GM21367 (cell line): ENCODE data around the gene MAG.

ENCODE experiments used
- ATAC-seq: cut with Tn5 transposase; IDR thresholded peaks from one replicate; pipeline ENCODE4 v1.9.1; 2021; ENCODE audit not compliant: unreplicated experiment

Gene MAG

DNA sequence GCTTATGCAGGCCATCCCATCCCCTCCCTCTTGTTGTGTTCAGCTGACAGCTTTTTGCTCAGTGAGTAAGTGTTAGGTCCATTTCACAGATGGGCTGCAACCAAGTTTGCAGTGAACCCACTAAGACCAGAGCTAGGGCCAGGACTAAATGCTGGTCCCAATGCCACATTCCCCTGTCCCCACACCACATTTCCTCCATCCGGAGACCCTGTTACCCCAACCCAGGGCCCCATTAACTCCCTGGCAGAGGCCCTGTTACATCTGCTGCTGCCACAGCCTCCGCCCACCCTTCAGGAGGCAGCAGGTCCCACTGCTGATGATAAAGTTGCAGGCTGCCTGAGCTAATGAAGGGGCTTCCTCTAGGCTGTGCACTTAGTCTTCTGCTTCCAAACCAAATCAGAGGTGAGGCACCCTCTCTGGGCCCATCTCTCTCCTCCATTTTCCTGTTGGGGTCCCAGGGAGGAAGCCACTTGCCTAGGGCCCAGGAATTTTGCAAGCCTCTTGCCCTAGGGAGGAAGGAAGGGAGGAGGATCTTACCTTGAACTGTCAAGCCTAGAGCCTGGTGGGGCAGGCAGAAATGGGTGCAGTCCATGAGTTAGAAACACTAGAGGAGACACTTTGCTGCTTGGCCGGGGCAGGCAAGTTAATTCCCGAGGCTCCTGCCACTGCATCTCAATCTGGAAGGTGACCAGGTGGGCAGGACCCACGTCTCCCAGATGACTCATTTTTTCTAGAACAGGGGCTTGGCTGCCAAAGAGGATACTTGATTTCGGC lies 26.6 kb upstream of the MAG start:
- ATAC-seq = no peak

DNA sequence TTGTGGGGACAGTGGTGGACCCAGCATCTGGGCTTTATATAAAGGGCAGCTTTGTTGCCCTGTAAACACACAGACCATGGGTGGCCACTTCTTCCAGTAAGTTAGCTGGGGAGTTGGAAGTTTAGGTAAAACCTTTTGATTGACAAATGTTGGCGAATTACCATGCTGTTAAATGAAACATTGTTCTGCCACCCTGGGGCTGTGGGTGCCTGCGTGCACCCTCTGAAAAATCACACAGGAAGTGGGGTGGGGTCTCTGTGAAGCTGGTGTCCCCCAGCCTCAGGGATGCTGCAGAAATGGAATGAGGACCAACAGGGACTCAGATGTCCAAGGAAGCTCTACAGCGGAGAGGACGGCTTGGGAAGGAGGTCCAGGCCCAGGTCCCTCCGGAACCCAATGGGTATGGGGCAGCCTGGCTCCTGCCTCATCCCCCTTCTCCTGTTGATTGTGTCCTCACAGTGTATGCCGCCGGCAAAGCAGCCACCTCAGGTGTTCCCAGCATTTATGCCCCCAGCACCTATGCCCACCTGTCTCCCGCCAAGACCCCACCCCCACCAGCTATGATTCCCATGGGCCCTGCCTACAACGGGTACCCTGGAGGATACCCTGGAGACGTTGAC lies 26.0 kb upstream of the MAG start:
- no peak for ATAC-seq

DNA sequence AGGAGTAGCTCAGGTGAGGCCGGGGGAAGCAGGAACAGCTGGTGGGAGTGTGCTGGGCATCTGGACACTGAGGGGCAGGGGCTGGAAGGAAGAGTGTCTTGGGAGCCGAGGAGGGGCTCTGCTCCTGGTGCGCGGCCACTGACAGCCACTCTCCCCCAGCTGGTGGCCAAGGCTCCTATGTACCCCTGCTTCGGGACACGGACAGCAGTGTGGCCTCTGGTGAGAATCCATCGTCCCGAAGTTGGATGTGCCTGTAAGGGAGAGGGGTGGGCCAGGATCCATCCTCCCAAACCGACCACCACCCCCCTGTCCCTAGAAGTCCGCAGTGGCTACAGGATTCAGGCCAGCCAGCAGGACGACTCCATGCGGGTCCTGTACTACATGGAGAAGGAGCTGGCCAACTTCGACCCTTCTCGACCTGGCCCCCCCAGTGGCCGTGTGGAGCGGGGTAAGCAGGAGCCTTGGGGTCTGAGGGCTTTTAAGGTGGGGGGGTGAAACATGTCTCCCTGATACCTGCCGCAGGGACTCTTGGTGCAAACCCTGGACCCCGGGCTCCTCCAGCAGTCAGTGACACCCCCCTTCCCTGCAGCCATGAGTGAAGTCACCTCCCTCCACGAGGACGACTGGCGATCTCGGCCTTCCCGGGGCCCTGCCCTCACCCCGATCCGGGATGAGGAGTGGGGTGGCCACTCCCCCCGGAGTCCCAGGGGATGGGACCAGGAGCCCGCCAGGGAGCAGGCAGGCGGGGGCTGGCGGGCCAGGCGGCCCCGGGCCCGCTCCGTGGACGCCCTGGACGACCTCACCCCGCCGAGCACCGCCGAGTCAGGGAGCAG lies 25.2 kb upstream of the MAG start:
- ATAC-seq = no peak

DNA sequence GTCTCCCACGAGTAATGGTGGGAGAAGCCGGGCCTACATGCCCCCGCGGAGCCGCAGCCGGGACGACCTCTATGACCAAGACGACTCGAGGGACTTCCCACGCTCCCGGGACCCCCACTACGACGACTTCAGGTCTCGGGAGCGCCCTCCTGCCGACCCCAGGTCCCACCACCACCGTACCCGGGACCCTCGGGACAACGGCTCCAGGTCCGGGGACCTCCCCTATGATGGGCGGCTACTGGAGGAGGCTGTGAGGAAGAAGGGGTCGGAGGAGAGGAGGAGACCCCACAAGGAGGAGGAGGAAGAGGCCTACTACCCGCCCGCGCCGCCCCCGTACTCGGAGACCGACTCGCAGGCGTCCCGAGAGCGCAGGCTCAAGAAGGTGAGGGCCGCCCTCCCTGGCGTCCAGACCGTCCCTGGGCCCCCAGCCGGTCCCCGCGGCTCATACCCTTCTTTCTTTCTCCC lies 24.6 kb upstream of the MAG start:
- ATAC-seq = no peak

DNA sequence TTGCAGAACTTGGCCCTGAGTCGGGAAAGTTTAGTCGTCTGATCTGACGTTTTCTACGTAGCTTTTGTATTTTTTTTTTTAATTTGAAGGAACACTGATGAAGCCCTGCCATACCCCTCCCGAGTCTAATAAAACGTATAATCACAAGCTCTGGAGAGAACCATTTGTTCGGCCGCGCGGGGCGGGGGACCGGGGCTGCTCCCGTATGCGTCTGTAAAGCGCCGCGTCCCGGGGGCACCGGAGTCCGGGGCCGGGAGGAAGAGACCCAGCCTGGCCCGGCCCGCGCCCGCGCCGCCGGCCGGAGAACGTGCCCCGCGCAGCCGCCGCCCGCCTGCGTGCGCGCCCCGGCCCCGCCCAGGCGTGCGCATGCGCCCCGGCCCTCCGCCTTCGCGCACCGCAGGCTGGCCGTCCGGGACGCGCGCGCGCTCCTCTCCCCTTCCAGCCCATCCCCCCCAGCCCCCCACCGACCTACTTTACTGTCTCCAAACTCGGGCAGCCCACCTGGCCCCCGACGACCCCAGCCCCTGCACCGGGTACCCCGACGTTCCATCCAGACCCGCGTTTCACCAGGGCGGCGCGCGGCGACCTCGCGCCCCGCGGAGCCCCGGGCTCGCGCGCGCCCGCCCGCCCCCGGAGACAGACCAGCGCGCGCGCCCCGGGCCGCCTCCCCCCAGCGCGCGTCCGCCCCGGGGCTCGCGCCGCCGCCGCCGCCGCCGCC lies 24.0 kb upstream of the MAG start:
- ATAC-seq = peak; percentile 36

DNA sequence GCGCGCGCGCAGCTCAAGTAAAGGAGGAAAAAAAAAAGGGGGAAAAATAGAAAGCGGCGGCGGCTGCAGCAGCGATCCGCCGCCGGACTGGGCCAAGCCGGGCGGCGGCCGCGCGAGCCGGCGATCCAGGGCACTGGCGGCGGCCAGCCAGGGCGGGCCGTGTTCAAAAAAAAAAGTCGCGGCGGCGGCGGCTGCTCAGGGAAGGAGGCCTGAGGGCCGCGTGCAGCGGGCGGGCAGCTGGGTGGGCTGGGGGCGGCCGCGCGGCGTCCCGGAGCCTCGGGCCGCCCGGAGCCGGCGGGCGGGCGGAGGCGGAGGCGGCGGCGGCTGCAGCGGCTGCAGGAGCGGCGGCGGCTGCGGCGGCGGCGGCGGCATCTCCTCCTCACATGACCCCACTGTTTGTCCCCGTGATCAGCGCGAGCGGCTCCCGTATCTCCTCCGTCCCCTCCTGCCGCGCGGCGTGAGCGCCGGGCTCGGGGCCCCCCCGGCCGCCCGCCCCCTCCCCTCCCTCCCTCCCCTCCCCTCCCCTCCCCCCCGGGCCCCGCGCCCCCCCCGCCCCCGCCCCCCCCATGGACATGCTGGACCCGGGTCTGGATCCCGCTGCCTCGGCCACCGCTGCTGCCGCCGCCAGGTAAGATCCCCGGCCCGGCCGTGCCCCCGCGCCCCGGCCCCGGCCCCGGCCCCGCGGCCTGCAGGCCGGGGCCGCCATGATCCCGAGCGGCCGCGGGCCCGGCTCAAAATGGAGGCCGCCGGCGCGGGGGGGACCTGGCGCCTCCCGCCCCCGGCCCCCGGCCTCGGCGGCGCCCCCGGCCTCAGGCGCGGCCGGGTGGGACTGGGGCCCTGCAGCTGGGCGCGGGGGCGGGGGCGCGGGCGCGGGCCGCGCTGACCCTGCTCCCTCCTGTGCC lies 23.2 kb upstream of the MAG start, which contains the start of gene USF2:
Gene USF2 (plus strand): TSS at position 427 of the 902 bp plus-strand sequence. CDS start 140 bp downstream, at position 567.
- peak; percentile 16 for ATAC-seq

DNA sequence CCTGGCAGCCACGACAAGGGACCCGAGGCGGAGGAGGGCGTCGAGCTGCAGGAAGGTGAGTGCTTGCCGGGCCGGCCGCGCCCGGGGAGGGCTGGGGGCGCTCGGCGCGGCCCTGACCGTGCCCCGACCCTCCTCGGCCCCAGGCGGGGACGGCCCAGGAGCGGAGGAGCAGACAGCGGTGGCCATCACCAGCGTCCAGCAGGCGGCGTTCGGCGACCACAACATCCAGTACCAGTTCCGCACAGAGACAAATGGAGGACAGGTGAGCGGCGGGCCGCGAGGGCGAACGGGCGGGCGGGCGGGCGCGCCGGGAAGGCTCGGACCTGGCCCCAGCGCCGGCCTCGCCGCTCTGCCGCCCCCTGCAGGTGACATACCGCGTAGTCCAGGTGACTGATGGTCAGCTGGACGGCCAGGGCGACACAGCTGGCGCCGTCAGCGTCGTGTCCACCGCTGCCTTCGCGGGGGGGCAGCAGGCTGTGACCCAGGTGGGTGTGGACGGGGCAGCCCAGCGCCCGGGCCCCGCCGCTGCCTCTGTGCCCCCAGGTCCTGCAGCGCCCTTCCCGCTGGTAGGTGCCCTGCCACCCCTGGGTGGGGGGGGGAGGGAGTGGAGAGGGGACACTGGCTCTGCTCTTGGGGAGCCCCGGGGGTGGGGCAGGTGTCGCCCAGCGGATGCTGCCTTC lies 22.4 kb upstream of the MAG start:
- ATAC-seq = peak; percentile 38

DNA sequence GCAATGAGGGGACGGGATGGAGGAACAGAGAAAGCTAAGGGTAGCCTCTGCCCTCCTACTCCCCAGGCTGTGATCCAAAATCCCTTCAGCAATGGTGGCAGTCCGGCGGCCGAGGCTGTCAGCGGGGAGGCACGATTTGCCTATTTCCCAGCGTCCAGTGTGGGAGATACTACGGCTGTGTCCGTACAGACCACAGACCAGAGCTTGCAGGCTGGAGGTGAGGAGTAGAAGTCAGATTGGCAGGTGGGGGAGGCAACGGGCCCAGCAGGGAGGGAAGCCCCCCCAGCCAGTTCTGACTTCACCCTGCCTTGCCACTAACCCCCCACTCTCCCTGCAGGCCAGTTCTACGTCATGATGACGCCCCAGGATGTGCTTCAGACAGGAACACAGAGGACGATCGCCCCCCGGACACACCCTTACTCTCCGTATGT lies 21.6 kb upstream of the MAG start:
- no peak for ATAC-seq

DNA sequence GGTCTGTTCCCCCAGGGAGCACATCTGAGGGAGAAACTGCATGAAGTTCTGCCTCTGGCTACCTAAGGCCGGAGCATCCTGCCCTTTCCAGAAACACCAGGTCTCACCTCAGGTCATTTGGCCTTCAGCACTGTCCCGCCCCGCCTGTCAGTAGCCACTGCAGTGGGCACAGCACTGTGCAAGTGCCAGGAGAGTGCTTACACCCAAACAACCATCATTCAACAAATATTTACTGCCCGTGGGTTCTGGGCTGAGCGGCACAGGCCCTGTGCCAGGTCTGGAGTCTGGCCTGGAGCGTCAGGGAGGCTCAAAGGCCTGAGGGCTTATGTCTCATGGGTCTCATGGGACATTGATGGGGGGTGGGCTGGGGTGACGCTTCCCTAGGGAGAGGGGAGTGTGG lies 20.4 kb upstream of the MAG start:
- ATAC-seq = no peak

DNA sequence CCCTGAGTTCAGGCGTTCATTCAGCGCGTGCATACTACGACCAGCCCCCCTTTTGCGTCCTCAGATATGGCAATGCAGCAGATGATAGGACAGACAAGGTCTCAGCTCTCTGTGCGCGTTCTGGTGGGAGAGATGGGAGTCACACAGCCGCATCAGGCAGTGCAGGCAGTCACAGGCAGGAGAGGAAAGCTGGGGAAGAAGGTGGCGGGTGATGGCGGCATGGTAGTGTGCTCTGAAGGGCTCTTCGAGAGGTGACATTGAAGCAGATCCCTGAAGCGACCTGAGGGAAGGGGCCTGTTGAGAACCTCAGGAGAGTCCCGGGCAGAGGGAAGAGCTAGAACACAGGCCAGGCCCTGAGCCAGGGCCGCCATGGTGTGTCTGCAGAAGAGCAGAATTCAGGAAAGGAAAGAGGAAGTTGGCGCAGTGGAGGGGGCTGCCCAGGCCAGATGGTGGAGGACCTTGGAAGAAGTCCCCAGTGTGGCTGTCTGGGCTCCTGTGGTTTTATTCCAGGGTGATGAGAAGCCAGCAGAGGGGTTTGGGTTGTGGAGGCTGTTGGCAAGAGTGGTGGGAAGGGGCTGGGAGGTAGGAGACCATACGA lies 19.7 kb upstream of the MAG start:
- ATAC-seq = no peak

DNA sequence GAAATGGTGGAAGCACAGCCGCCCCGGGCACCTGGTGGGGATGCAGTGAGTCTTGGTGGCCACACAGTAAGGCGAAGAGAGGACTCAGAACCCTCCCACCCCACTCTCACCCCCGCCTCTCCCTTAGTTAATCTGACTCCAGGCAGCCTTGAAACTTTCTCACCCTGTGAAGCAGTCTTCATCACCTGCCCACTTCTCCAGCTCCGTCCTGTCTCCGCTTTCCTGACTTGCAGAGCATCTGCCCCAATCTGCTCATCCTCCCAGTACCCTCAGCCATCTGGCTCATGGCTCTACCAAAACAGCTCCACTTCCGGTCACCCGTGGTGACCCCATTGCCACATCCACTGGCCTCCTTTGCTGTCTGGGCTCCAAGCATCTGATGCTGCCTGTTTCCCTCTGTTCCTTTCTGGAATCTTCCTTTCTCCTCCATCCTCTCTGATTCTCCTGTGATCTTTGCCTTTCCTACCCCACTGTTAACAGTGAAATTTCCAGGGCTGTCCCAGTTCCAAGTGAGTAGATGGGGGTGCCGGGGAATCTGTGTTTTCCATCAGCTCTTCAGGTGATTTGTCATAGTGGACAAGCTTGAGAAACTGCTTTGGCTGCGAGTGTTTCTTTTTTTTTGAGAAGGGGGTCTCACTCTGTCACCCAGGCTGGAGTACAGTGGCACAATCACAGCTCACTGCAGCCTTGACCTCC lies 18.9 kb upstream of the MAG start:
- ATAC-seq = no peak

DNA sequence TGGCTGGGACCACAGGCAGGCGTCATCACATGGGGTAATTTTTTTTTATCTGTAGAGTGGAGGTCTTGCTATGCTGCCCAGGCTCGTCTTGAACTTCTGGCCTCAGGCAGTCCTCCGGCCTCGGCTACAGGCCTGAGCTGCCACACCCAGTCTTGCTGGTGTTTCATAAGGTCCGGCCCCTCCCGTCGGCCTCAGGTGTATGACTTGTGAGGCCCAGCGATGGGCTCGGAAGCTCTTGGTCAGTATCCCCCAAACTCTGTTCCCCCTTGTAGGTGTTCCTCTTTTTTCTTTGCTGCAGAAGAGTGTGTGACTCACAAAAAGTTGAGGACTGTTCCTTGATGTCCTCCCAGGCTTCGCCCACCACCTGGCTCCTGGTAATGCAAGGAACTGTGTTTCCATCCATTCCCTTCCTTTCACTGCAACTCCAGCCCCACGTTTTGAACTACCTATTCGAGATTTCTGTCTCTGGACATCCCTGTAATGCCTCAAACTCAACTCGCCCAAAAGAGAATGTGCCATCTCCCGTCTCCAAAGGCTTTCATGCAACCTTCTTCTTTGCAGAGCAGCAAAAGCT lies 18.2 kb upstream of the MAG start:
- ATAC-seq = no peak

DNA sequence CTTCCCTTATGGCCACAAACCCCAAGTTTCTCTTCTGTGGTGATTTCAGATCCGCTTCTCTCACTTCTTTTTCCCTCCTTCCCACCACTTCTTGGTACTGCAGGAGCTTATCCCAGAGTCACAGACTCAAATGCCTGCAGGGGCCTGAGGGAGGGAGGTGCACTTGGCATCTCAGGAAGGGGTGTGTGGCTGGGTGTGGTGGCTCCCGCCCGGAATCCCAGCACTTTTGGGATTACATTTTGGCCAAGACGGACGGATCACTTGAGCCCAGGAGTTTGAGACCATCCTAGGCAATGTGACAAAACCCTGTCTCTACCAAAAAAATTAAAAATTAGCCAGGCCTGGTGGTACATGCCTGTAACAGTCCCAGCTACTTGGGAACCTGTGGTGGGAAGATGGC lies 17.6 kb upstream of the MAG start:
- no peak for ATAC-seq

DNA sequence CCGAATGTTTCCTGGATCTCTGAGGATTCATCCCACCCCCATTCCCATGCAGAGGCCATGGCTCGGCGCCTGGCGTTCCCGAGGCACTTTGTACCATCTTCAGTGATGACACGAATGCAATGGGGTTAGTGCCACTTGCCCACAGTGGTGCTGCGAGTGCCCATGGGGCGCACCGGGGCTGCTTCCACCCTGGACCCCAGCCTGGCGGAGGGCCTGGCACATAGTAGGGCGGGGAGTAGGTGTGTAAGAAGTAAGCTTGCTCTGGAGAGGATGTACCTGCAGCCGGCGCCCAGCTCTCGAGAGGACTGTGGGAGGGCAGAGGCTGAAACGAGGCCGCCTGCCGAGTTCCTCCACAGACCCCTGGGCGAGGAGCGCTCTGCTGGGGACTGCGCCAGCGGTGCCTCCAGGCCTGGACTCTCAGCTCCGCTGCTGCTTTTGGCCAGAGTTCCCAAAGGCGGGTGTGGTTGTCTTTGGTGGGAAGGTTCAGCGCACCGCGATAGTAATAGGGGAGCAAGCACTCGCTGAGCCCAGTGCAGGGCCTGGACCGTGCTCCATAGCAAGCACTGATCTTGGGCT lies 15.2 kb upstream of the MAG start:
- no peak for ATAC-seq

DNA sequence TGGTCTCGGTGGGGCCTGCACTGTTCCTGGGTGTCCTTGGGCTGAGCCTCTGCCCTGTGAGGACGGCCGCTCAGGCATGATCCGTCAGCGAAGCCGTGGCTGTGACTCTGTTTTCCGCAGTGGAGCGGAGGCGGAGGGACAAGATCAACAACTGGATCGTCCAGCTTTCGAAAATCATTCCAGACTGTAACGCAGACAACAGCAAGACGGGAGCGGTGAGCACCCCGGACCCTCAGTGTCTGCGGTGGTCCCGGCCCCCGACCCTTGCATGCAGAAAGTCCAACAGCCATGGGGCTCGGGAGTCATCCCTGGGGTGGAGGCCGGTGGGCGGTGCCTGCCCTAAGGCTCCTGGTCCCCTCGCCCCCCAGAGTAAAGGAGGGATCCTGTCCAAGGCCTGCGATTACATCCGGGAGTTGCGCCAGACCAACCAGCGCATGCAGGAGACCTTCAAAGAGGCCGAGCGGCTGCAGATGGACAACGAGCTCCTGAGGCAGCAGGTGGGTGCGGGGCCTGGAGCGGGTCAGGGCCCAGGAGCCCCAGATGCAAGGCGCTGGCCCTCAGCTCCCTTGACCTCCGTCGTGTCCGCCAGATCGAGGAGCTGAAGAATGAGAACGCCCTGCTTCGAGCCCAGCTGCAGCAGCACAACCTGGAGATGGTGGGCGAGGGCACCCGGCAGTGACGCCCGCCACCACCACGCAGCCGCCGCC lies 13.2 kb upstream of the MAG start:
- ATAC-seq = no peak

DNA sequence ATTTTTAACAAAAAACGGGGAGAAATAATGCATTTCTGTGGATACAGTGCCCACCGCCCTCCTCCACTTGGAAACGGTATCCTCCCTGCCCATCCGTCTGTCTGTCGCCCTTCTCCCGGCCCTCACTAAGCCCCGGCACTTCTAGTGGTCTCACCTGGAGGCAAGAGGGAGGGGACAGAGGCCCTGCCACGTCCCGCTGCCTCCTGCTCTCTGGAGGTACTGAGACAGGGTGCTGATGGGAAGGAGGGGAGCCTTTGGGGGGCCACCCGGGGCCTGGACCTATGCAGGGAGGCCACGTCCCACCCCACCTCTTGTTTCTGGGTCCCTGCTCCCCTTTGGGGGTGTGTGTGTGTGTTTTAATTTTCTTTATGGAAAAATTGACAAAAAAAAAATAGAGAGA lies 12.6 kb upstream of the MAG start:
- ATAC-seq = no peak
